Panc1 (cell line): Measurements from ENCODE around the gene ERF. TPM values are rescaled to one million over a fixed set of nuclear protein-coding genes. Genes with fewer than 3 reads are reported as not detected.

Experiments
- ATAC-seq: fragments of 200-7000 bp; cut with Tn5 transposase; 2 replicates; pipeline ENCODE4 v1.9.1; 2020; ENCODE audit warnings: mild to moderate bottlenecking, moderate library complexity
- BruUV-seq: library from RNA; stranded (reverse); fragments of 400-500 nt; replicated peaks from 2 replicates; lab custom pipeline; 2021; lab: Mats Ljungman, UMichigan
- CTCF ChIA-PET: fragments of 300-600 bp; sonication (Branson Sonifier 250); formaldehyde crosslinking; loops from one replicate; lab custom pipeline; 2022; ENCODE audit warnings: antibody characterized with exemption; lab: Charles Lee
- POLR2A ChIA-PET: fragments of 300-600 bp; sonication (Branson Sonifier 250); formaldehyde crosslinking; loops from one replicate; lab custom pipeline; 2022; ENCODE audit warnings: antibody characterized with exemption; lab: Charles Lee
- DNase-seq: peaks from one replicate; pipeline ENCODE4 v3.0.0-alpha.2; 2010; ENCODE audit warnings: low read depth, low spot score
- H3K27ac ChIP-seq: 2 replicates; pipeline ENCODE4 v1.5.1; 2011; ENCODE audit warnings: mild to moderate bottlenecking, low read length, inconsistent platforms
- H3K27me3 ChIP-seq: fragments of 200-500 bp; sonication (Bioruptor generic); 2 replicates; pipeline ENCODE4 v1.6.0; 2014; ENCODE audit warnings: low read length, inconsistent platforms; ENCODE audit not compliant: control insufficient read depth, insufficient read depth
- H3K36me3 ChIP-seq: fragments of 200-500 bp; sonication (Bioruptor generic); 2 replicates; pipeline ENCODE4 v1.5.1; 2014; ENCODE audit warnings: inconsistent platforms, mild to moderate bottlenecking, low read length, moderate library complexity; ENCODE audit not compliant: control insufficient read depth, insufficient read depth
- H3K4me1 ChIP-seq: 2 replicates; pipeline ENCODE4 v1.5.1; 2011; ENCODE audit warnings: inconsistent platforms, mild to moderate bottlenecking, low read length, moderate library complexity; ENCODE audit not compliant: control insufficient read depth, insufficient read depth
- H3K4me3 ChIP-seq, 2 experiments: 2 replicates each; pipeline ENCODE4 v1.5.1; 2011 to 2012; ENCODE audit warnings: low read depth in 2 of 2, low read length in 2 of 2, mild to moderate bottlenecking in 2 of 2, inconsistent platforms in 1 of 2, moderate library complexity in 1 of 2
- H3K9me3 ChIP-seq: fragments of 200-500 bp; sonication (Bioruptor generic); 2 replicates; pipeline ENCODE4 v1.5.1; 2014; ENCODE audit warnings: low read depth, mild to moderate bottlenecking, inconsistent platforms, low read length, moderate library complexity; ENCODE audit not compliant: control insufficient read depth, insufficient read depth
- CTCF ChIP-seq: fragments of 450-650 bp; IDR thresholded peaks from 2 replicates; pipeline ENCODE4 v1.5.1; 2017; ENCODE audit warnings: mild to moderate bottlenecking
- POLR2AphosphoS5 ChIP-seq: IDR thresholded peaks from 2 replicates; pipeline ENCODE4 v1.6.1; 2012; ENCODE audit warnings: mild to moderate bottlenecking, low read depth, low read length, moderate library complexity
- REST ChIP-seq, 2 experiments: IDR thresholded peaks; 2 replicates each; pipeline ENCODE4 v1.6.1; 2011 to 2012; ENCODE audit warnings: low read depth in 2 of 2, control low read depth in 1 of 2, low read length in 1 of 2, mild to moderate bottlenecking in 1 of 2, moderate library complexity in 1 of 2; ENCODE audit not compliant: insufficient read depth in 1 of 2
- SIN3A ChIP-seq: IDR thresholded peaks from 2 replicates; pipeline ENCODE4 v1.6.1; 2012; ENCODE audit warnings: low read depth, mild to moderate bottlenecking, low read length, moderate library complexity, borderline replicate concordance; ENCODE audit not compliant: insufficient read depth
- TCF7L2 ChIP-seq: IDR thresholded peaks from 2 replicates; pipeline ENCODE4 v1.6.1; 2011; ENCODE audit warnings: mild to moderate bottlenecking, low read depth, low read length, inconsistent platforms
- in situ Hi-C: cut with HindIII; loops from 2 replicates; pipeline ENCODE4 v1.10.0; 2016; ENCODE audit warnings: low sequenced_read_pairs, low pct_unique_long_range_greater_than_20kb
- intact Hi-C: fragments of 100-400 bp; cut with micrococcal nuclease; formaldehyde crosslinking; loops from one replicate; pipeline ENCODE4 v1.10.0; 2022; ENCODE audit not compliant: unreplicated experiment
- total RNA-seq: library from RNA; stranded (reverse); gene quantifications from one replicate; pipeline ENCODE4 v1.2.1, GENCODE V29; 2021; ENCODE audit not compliant: unreplicated experiment

The ERF gene
- total RNA-seq, 1 experiment from 2014 or later: 85.7 TPM

- BruUV-seq: no TSS peak
- DNase-seq (no peak), ATAC-seq (no peak)
- TF ChIP-seq CTCF (no peak), REST (IDR thresholded peaks at IDR 0.05; ENCODE audit: insufficient read depth in 1 of 2, low read depth in 2 of 2, low read length in 1 of 2) (no peak), SIN3A (no peak), TCF7L2 (no peak), POLR2AphosphoS5 (no peak)
- Histone ChIP-seq H3K4me1 (peaks cover 19% of the 10 kb centered on the region), H3K9me3 (no peaks in the 10 kb centered on the region), H3K27me3 (no peaks in the 10 kb centered on the region), H3K27ac (no peak overlapping the region), H3K4me3 (no peak overlapping the region), H3K36me3 (no peaks in the 10 kb centered on the region)
- in situ Hi-C loops: no loop called here
- ChIA-PET CTCF (no interaction called here), POLR2A (no interaction called here)
- intact Hi-C loops: no loop called here
Observed at GRCh38 chr19:42275517-42275916, 20.6 kb upstream of the ERF start.

- H3K9me3 ChIP-seq: no peaks in the 10 kb centered on the region
- TF ChIP-seq CTCF (no peak), SIN3A (no peak), REST (IDR thresholded peaks at IDR 0.05; ENCODE audit: insufficient read depth in 1 of 2, low read depth in 2 of 2, low read length in 1 of 2) (no peak), POLR2AphosphoS5 (no peak), TCF7L2 (no peak)
Observed at GRCh38 chr19:42275103-42275502, 20.2 kb upstream of the ERF start.

More at GRCh38 chr19:42275103-42275502, 20.2 kb upstream of the ERF start:
- ATAC-seq (no peak), DNase-seq (no peak)
- Histone ChIP-seq H3K36me3 (no peaks in the 10 kb centered on the region), H3K27ac (no peak overlapping the region), H3K27me3 (no peaks in the 10 kb centered on the region), H3K4me1 (peaks cover 23% of the 10 kb centered on the region), H3K4me3 (no peak overlapping the region)
- intact Hi-C loops: no loop called here
- no TSS peak for BruUV-seq
- in situ Hi-C loops: no loop called here
- ChIA-PET POLR2A (no interaction called here), CTCF (no interaction called here)
